ENCODE data around the gene PTPRE. TPM values are rescaled to one million over a fixed set of nuclear protein-coding genes. Genes with fewer than 3 reads are reported as not detected.

Gene PTPRE
- total RNA-seq, 1 experiment from 2014 or later: 3.1 TPM

- CTCF ChIA-PET: interaction anchor here (1.6 to 3.5 kb wide), 6 partner anchors 15 to 156 kb away, joined by 6 to 30 read pairs (median 14); partner anchors contain the start of gene PTPRE
- POLR2A ChIA-PET: no interaction called here
- Mint-ChIP-seq H3K36me3 (no peaks in the 10 kb centered on the region; the same call in 1 of the 2 replicates), H3K27ac (0 out of 2 replicates have a peak overlapping the region, but pooled peaks have one; percentile 52), H3K4me3 (no peak overlapping the region), H3K9me3 (peaks cover 6% of the 10 kb centered on the region), H3K4me1 (peaks cover 29% of the 10 kb centered on the region), H3K27me3 (ENCODE audit: low read depth) (no peaks in the 10 kb centered on the region)
- no peak for TF ChIP-seq ATF3 (CRISPR knock-in tag; conservative IDR thresholded peaks at IDR 0.05)
- no peak for TF ChIP-seq SP1 (CRISPR knock-in tag; conservative IDR thresholded peaks at IDR 0.05)
- TF ChIP-seq NR1H2 (CRISPR knock-in tag; IDR thresholded peaks at IDR 0.05): no peak
- no peak for TF ChIP-seq NR2C2 (CRISPR knock-in tag; IDR thresholded peaks at IDR 0.05)
- no peak for TF ChIP-seq NFATC4 (CRISPR knock-in tag; IDR thresholded peaks at IDR 0.05)
- TF ChIP-seq STAT6 (CRISPR knock-in tag; conservative IDR thresholded peaks at IDR 0.05; ENCODE audit: low read depth): no peak
- no peak for TF ChIP-seq NR3C1 (CRISPR knock-in tag; conservative IDR thresholded peaks at IDR 0.05; ENCODE audit: low read depth)
- no peak for TF ChIP-seq ZNF423 (CRISPR knock-in tag; IDR thresholded peaks at IDR 0.05)
- TF ChIP-seq CBFB (CRISPR knock-in tag; IDR thresholded peaks at IDR 0.05; ENCODE audit: low read depth): no peak
- no peak for TF ChIP-seq GTF2I (CRISPR knock-in tag; conservative IDR thresholded peaks at IDR 0.05)
- TF ChIP-seq FOXJ3 (CRISPR knock-in tag; IDR thresholded peaks at IDR 0.05; ENCODE audit: borderline replicate concordance): no peak
- no peak for TF ChIP-seq MAX (CRISPR knock-in tag; IDR thresholded peaks at IDR 0.05)
- TF ChIP-seq SMAD3 (CRISPR knock-in tag; IDR thresholded peaks at IDR 0.05; ENCODE audit: borderline replicate concordance): no peak
- TF ChIP-seq ZNF396 (CRISPR knock-in tag; IDR thresholded peaks at IDR 0.05; ENCODE audit: borderline replicate concordance): no peak
- no peak for TF ChIP-seq HMGXB4 (CRISPR knock-in tag; IDR thresholded peaks at IDR 0.05)
- no peak for TF ChIP-seq IRF2 (CRISPR knock-in tag; IDR thresholded peaks at IDR 0.05; ENCODE audit: borderline replicate concordance, low read depth)
- no peak for TF ChIP-seq ATF2 (CRISPR knock-in tag; IDR thresholded peaks at IDR 0.05; ENCODE audit: borderline replicate concordance, low read depth)
- no peak for TF ChIP-seq ZSCAN18 (CRISPR knock-in tag; IDR thresholded peaks at IDR 0.05)
- no peak for TF ChIP-seq IRF1 (CRISPR knock-in tag; IDR thresholded peaks at IDR 0.05)
- no peak for TF ChIP-seq MLX (CRISPR knock-in tag; IDR thresholded peaks at IDR 0.05)
- DNase-seq (ENCODE audit: low spot score) (no peak), ATAC-seq (peak; percentile 70)
These were observed 155.5 kb downstream of the PTPRE start for GRCh38 chr10:128062331-128062880.
